ENCODE data around the gene TAS2R3.

Gene TAS2R3, protein sequence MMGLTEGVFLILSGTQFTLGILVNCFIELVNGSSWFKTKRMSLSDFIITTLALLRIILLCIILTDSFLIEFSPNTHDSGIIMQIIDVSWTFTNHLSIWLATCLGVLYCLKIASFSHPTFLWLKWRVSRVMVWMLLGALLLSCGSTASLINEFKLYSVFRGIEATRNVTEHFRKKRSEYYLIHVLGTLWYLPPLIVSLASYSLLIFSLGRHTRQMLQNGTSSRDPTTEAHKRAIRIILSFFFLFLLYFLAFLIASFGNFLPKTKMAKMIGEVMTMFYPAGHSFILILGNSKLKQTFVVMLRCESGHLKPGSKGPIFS

DNA sequence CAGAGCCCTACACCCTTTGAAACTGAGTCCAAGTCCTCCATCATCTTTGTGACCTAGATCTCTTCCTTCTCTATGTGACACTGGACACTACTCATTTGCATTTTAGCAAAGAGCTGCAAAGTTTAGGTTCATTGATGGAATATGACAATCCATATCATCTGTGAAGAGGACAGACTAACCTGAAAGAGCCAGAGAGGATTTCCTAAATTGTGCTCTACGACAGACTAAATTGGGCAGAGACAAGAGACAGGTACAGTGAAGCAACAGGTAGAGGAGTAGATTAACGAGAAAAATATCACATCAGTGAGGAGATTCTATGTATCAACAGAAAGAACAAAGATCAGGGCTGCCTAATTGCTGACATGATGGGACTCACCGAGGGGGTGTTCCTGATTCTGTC is at the start of gene TAS2R3:
TSS of gene TAS2R3 (plus strand) at position 301 of the 400 bp plus-strand sequence. CDS start at position 363, 62 bp downstream.
- DNase-seq (ENCODE audit: low read depth): no peak
- no peak within 1 kb of the TSS for H3K4me3 ChIP-seq (ENCODE audit: low read length)
- TF ChIP-seq, protein P1, sequence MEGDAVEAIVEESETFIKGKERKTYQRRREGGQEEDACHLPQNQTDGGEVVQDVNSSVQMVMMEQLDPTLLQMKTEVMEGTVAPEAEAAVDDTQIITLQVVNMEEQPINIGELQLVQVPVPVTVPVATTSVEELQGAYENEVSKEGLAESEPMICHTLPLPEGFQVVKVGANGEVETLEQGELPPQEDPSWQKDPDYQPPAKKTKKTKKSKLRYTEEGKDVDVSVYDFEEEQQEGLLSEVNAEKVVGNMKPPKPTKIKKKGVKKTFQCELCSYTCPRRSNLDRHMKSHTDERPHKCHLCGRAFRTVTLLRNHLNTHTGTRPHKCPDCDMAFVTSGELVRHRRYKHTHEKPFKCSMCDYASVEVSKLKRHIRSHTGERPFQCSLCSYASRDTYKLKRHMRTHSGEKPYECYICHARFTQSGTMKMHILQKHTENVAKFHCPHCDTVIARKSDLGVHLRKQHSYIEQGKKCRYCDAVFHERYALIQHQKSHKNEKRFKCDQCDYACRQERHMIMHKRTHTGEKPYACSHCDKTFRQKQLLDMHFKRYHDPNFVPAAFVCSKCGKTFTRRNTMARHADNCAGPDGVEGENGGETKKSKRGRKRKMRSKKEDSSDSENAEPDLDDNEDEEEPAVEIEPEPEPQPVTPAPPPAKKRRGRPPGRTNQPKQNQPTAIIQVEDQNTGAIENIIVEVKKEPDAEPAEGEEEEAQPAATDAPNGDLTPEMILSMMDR (conservative IDR thresholded peaks at IDR 0.05; ENCODE audit: low read depth, low read length): no peak

DNA sequence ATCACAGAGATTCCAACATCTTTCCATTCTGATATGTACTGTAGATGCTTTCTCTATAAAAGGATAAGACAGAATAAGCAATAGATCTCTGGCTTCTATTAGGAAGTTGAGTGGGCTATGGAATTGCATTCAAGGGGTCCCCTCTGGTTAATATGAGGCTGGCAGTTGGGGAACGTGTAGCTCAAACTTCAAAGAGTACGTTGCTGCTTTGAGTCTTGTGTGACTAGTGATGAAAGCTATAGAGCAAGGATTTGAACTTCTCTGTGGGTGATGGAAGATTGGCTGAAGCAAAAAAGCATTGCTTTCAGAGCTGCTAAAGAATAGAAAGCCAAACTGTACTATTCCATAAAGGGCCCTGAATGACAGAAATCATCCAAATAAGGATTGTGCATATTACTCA is 49.3 kb upstream of the TAS2R3 start:
- no peak overlapping the region for H3K4me3 ChIP-seq (ENCODE audit: low read length)
- TF ChIP-seq, protein P1 (conservative IDR thresholded peaks at IDR 0.05; ENCODE audit: low read depth, low read length): no peak
- no peak for DNase-seq (ENCODE audit: low read depth)

DNA sequence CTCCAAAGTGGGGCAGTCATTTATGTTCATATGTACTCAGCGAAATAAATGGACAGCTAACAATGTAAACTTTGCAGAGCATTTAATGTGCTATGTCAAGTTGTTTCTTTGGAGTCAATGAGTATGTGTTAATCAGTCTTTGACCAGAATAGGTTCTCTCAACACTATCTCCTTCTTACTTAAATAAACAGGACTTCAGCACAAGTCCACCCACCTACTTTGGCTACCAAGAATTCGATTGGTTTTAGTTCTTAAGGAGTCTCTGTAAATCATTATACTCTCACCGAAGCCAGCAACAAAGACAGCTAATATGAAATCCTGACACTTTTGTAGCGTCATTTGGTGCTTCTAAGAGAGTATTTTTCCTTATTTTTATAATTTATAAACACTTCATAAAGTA is 48.9 kb upstream of the TAS2R3 start:
- no peak for DNase-seq (ENCODE audit: low read depth)
- H3K4me3 ChIP-seq (ENCODE audit: low read length): no peak overlapping the region
- TF ChIP-seq, protein P1 (conservative IDR thresholded peaks at IDR 0.05; ENCODE audit: low read depth, low read length): no peak

DNA sequence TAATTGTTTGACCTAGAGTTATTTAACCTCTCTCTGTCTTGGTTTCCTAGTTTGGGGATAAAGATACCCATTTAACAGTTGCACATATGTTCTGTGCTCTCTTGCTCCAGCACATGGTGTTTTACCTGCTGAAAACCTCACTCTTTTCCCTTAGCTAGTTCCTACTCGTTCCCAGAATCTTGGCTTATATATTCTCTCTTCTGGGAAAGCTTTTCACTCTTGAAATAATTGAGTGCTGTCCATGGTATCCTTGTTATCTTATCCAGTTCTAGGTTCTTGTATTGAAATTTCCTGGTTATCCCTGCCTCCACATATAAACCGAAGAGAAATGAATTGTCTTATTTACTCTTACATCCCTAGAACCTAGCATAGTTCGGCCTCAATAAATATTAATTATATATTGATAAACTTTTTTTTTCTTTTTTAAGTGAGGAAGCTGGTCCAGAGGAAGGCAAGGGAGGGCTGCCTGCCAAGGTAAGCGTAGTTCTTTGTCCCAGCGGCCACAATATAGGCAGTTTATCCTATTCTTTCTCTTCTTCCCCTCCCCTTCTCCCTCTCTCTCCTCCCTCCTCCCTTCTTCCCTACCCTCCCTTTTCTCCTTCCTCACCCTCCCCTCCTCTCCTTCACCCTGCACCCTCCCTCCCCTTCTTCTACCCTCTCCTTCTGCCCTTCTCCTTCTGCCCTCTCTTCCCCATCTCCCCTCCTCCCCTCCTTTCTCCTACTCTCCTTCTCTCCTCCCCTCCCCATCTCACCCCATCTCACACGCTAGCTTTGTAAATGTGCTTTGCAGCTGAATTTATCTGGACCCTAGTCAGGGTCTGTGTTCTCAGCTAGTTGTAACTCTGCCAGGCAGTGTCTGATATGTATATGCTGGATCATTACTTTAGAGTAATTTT is 47.9 kb upstream of the TAS2R3 start:
- no peak for DNase-seq (ENCODE audit: low read depth)
- TF ChIP-seq, protein P1 (conservative IDR thresholded peaks at IDR 0.05; ENCODE audit: low read depth, low read length): no peak
- H3K4me3 ChIP-seq (ENCODE audit: low read length): no peak overlapping the region

DNA sequence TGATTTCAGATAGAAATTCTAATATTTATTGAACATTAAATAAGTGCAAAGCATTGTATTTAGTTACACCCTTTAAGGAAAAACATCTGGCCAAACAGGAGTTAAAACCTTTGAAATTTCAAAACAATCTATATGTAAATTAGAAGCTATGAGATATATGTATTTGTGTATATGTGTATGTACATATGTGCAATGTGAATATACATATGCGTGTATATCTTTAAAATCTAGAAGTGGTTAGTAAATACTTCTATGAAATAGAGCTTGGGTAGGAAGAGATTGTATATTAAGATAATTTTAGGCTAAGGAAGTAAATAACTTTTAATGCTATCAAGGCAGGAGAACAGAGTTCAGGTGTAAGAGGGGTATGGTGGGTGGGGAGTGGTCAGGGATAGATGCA is 46.4 kb upstream of the TAS2R3 start:
- H3K4me3 ChIP-seq (ENCODE audit: low read length): no peak overlapping the region
- no peak for DNase-seq (ENCODE audit: low read depth)
- TF ChIP-seq, protein P1 (conservative IDR thresholded peaks at IDR 0.05; ENCODE audit: low read depth, low read length): no peak

DNA sequence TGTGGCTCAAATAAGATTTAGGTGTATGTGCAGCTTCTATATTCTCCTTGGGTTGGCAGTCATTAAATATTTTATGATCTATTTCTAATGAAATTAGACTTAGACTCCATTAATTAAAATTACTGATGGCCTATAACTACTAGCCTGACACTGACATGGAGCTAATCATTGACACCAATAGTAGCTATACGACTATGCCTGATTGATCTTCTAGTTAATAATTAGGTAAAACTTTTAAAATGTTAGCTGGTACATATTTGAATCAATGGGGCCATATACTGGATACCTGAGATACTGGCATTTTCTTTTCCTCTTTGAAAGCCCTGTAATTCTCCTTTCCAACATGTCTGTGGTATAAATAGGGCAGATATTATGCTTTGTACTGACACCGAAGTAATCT is 41.4 kb upstream of the TAS2R3 start:
- no peak overlapping the region for H3K4me3 ChIP-seq (ENCODE audit: low read length)
- no peak for DNase-seq (ENCODE audit: low read depth)
- TF ChIP-seq, protein P1 (conservative IDR thresholded peaks at IDR 0.05; ENCODE audit: low read depth, low read length): no peak
